ENCODE results near the gene LEP.

- no peak for TF ChIP-seq CTCF (IDR thresholded peaks at IDR 0.05; ENCODE audit: borderline replicate concordance, extremely low read depth, low read length, poor library complexity, severe bottlenecking)
- no peak for TF ChIP-seq EZH2 (IDR thresholded peaks at IDR 0.05; ENCODE audit: borderline replicate concordance, low read depth, low read length, severe bottlenecking)
Observed at GRCh38 chr7:128303643-128304042, 62.6 kb downstream of the LEP start.

All from DND-41 (cell line).